GM19351 (cell line): ENCODE measurements around the gene ASB9.
"Not testable (repeated sequence)": the region's sequence is repeated elsewhere in the genome, so short reads cannot be mapped to it uniquely, and the experiment has no call there.

Experiments used
- ATAC-seq: cut with Tn5 transposase; IDR thresholded peaks from one replicate; pipeline ENCODE4 v1.9.1; 2021; ENCODE audit warnings: mild to moderate bottlenecking, moderate library complexity; ENCODE audit not compliant: unreplicated experiment

The ASB9 gene, protein sequence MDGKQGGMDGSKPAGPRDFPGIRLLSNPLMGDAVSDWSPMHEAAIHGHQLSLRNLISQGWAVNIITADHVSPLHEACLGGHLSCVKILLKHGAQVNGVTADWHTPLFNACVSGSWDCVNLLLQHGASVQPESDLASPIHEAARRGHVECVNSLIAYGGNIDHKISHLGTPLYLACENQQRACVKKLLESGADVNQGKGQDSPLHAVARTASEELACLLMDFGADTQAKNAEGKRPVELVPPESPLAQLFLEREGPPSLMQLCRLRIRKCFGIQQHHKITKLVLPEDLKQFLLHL

DNA sequence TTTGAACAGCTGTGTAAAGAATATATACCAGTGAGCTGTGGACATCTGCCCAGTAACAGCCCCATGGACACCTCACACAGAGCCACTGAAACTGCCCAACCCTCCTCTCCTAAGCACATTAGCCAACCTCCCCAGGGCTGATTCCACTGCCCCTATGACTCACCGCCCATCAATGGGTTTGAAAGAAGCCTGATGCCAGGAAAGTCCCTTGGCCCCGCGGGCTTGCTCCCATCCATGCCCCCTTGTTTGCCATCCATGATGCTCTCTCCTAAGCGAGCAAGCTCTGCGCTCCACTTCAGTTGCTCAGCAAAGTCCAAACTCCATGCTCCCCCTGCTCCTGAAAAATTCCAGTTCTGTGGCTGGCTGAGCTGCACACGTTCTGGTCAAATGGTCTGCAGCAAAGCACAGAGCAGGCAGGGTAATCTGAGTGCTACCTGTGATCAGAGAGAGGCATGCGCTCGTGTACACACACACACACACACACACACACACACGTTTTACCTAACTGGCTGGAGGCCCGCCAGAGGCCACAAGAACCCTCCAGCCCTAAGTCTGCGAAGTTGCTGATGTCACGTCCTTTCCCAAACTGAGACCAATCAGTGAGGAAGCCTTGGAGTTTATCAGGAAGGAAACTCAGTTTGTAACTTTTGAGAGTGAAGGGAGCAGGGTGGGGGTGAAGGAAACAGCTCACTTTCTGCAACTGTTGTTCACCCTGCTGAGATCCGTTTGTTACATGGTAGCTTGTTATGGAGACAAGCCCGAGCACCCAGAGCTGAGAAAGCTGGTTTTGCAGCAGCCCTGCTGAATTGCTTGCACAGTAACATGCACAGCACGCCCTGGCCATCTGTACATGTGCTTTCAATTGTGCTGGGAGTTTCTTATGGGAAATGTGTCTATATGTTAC, at the start of gene ASB9:
Gene ASB9, minus strand, starts transcription at position 466 of the 904 bp plus-strand sequence. Its CDS starts 209 bp downstream, at position 257.
- ATAC-seq = no peak

DNA sequence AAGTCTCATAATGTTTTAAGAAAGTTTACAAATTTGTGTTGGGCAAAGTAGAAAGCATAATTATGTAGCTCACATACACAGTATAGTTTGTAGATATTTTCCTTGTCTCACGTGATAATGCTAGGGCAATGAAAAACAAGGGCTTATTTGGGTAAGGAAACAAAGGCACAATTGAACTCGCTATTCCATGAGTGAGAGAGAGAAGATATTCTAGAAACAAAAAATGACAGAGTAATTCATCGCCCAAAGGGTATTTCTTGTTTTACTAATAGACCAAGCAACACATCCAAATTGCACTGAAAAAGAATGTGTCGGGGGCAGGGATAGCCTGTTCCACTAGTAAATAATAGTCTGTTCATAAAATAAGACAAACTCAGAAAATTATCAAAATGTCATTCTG, 49.2 kb upstream of the ASB9 start:
- no peak for ATAC-seq

DNA sequence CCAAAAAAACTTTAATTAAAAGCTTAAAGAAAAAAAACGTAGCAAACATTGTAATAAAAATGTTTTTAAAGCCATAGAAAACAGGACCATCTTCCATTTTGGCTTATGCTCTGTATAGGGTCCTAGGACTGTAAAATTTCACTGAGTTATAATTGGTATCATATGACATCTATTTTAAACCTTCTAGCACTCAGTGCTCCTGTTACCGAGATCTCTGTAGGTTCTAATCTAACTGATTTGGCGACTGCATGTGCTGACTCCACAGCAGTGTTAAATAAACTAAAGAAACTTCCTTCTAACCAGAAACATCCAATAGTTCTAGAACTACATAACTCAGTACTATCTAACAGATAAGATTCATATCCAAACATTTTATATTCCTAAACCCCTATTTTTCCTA, 45.6 kb upstream of the ASB9 start, which contains the start of gene ASB11:
Gene ASB11, minus strand, starts transcription at position 132 of the 400 bp plus-strand sequence. Its CDS starts 35 bp downstream, at position 97.
- no peak for ATAC-seq

DNA sequence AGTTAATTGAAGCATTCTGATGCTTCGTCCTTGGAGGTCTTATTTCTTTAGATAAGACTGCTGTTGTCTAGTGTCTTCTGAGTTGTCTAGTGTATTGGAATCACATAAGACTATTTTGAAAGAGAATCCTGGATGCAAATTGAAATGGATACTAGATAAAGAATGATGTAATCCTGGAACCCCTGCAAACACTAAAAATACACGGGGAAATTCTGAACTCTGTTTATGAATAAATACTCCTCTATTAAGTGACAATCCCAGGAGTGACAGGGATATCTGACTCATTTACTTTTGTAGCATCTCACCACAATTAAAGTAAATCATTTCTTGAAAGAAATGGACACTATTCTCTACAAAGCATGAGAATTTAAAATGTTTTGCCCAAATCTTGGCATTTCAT, 44.6 kb upstream of the ASB9 start:
- no peak for ATAC-seq

DNA sequence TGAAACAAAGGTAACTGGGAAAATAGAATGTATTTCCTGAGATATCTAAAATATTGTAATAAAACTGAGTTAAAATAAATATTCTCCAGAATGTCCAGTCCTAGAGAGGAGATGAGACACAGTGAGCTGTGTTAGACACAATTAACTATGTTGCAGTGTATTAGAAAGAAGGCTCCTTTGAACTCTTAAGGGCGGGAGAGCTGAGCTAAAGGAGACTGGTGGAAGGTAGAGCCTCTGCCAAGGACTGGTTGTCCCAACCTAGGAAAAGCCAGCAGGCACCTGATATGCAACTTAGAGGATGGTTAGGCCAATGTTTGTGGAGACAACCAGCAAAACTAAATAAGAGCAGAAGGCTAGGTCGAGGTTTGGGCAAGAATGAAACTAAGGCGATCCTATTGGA, 41.2 kb upstream of the ASB9 start:
- no peak for ATAC-seq

DNA sequence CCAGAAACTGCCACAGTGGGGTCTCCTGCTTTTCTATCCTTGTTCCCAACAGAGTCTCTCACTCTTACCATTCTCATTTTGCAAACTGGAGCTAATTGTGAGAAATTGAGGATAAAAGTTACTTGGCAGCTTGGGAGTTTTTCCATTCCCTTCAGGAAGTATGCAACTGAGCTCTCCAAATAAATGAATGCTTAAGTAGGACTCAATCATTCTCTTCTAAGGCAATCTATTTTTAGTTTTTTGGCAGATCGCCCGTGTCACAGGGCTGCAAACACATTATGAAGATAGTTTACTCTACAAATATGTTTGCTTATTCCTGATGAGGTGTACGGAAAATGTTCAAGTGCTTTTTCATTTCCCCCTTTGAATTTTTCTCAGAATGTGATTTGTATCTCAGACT, 40.2 kb upstream of the ASB9 start:
- no peak for ATAC-seq

DNA sequence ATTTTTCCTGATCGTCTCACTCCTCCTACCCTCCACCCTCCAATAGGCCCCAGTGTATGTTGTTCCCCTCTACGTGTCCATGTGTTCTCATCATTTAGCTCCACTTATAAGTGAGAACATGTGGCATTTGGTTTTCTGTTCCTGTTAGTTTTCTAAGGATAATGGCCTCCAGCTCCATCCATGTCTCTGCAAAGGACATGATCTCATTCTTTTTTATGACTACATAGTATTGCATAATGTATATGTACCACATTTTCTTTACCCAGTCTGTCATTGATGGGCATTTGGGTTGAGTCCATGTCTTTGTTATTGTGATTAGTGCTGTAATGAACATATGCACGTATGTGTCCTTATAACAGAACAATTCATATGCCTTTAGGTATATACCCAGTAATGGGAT, 36.0 kb upstream of the ASB9 start:
- ATAC-seq = not testable (repeated sequence)

DNA sequence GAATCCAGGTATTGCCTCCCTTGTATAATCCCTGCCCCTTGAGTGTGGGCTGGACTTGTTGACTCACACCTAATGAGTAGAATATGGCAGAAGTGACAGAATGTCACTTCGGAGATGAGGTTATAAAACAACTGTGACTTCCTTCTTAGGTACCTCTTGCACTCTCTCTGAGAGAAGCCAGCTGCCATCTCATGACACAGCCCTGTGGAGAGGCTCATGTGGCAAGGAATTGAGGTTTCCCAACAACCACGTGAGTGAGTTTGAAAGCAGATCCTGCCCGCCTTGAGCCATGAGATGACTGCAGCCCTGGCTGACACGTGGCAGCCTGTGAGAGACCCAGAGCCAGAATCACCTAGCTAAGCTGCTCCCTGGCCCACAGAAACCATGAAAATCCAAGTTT, 32.0 kb upstream of the ASB9 start:
- ATAC-seq = no peak

DNA sequence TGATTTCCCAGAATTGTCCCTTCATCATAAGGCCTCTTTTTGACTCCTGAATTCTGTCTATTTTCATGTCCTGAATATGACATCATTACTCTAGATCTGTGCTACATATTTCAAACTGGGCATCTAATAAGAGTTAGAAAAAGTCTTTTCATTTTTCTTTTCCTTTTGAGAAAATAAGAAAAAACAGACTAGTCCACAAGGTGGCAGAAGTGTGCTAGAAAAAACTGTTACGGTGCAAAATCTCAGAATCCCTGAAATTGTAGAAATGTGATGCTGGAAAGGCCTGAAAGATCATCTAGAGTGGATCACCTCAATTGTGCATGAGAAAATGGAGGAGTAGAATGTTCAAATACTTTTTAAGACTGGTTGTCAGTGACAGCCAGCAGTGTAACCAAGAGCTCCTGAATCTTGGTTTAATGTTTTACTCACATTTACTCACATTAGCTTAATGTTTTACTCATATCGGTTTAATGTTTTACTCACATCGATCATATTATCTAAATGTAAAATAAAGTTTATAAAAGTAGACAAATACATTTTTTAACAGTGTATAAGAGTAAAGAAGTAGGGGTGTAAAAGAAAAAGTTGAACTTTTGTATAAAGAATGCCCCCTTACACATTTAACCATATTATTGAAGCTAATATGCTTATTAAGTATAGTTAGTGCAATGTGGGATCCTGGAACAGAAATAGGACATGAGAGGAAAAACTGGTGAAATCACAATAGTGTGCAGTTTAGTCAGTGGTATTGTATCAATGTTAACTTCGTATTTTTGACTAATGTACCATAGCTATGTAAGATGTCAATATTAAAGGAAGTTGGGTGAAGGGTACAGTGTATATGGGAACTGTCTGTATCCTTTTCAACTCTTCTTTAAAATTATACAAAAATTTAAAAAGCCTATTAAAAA, 30.3 kb upstream of the ASB9 start:
- ATAC-seq = no peak

DNA sequence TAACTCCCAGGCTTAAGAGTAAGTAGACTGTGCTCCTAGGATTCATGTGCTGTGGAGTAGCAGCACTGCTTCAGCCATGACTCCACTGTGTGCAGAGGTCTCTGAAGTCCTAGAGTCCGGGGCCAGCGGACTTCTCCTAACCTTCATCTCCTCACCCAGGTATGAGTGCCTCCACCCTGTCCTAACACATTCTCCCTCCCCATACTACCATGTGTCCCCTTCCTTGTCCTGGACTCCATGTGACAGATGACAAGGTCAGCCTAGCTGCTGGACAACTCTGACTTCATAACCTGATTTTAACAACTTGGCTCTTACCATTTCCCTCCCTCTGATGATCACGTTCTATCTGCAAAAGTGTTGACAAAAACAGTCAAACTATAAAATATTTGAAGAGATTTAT, 28.9 kb upstream of the ASB9 start:
- ATAC-seq = no peak

DNA sequence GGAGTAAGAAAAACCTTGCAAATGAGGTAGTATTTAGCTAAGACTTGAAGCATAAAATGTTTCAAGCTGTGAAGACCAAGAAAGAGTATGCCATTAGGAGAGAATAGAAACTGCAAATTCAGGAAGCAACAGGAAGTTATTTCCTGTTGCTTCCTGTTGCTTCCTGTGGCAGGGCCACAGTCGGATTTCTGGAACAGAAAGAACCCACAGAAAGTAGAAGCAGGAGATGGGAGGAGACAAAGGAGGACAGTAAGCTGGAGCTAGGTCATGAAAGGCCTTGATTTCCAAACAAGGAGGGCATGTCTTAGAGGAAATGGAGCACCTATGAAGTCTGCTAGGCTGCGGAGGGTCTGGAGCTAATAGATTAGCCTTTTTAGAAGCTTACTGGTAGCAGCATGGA, 28.3 kb upstream of the ASB9 start:
- no peak for ATAC-seq

DNA sequence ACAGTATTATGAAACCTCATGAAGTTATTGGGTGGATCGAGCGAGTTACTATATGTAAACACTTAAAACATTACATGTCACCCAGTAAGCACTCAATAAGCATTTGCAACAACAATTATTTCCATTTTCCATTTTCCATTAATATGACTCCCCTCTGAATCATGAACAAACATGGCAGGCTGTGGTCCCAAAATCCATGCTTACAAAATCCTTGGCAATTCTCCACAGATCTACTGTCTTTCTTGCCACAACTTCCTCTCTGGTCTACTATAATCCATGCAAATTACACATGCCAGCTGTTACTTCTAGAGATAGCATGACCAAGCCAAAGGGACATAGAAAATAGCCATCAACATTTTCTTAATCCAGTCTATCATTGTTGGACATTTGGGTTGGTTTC, 23.6 kb upstream of the ASB9 start:
- ATAC-seq = no peak

DNA sequence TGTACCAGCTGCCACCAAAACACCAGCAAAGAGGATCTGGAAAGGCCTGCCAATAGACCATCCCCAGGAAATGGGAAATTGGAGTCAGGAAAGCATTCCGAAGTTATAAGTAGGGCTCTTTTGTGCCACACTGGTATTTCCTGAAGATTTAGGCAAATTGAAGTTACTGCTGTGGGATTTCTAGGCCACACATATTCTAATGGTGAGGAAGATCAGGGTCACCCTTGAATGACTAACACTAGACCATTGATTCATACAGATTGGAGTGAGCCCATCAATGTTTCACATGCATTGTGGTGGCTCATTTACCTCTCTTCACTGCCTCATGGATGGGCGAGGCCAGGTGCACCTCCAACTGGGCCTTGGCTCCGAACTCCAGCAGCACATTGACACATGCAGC, 23.0 kb upstream of the ASB9 start:
- no peak for ATAC-seq

DNA sequence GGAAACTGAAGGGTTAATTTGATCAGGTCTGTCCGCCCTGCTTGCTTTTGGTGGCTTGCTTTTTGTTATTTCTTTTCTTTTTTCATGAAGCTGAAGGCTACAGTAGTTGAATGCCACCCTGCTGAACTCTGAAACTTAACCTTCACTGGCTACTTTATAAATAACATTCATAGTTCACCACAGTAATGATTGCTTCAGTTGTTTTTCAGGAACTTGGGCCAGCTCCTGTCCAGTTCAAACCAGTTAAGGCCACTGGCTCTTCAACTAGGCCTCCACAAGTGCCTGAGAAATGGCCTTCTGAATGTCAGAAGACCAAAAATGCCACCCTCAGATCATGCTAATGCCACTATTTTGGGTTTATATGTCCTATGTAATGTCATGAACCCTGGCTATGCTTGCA, 7.7 kb upstream of the ASB9 start:
- ATAC-seq = no peak

DNA sequence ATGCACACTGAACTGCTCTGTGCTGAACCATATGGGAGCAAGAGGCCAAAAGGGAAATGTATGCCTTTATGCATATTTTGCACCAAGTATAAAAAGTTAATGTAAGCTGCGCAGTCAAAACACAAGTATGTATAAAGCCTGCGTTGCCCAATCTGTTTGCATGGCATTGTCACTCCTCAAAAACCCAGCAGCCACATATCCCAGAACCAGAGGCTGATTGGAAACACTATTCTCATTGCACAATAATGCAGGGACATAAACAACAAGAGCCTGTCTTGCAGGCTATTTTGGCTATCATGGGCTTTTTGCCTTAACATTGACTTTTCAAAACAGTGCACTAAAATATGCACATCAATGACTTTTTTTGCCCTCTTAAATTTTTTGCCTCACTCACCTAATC, 5.1 kb upstream of the ASB9 start:
- no peak for ATAC-seq

DNA sequence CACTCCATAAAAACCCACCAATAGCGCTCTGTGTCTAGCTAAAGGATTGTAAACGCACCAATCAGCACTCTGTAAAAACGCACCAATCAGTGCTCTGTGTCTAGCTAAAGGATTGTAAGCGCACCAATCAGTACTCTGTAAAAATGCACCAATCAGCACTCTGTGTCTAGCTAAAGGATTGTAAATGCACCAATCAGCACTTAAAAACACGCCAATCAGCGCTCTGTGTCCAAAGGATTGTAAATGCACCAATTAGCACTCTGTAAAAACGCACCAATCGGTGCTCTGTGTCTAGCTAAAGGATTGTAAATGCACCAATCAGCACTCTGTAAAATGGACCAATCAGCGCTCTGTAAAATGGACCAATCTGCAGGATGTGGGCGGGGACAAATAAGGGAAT, 3.4 kb upstream of the ASB9 start:
- ATAC-seq = not testable (repeated sequence)

DNA sequence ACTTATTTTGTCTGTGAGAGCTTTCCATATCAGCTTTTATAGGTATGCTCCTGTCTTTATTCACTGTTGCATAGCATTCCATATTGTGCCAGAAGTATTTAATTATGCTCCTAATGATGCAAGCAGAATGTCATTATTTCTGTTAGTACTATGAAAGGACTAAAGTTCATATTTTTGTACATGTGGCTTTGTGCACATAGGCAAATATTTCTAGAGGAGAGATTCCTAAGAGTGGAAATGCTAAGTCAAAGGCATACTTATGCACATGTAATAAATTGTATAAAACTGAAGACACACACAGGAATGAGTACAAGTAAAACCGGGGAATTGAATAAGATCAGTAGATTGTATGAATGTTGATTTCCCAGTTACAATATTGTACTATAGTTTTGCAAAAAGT, 1.9 kb upstream of the ASB9 start:
- no peak for ATAC-seq

DNA sequence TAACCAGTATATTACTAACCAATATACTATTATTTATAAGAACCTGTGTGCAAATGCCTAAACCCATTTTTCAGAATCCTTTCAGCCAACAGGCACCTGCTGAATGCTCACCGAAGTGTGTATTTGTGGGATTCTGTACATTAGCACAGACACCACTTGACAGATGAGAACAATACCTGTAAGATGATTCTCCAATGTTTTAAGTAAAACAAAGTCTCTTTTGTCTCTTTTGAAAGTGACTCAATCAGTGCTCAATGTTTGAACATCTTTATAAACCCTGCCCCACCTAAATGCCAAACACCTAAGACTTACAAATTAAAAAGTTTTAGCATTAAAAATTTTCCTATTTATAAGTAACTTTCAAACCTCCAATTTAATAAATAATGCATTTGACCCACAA, 763 bp downstream of the ASB9 start:
- no peak for ATAC-seq

DNA sequence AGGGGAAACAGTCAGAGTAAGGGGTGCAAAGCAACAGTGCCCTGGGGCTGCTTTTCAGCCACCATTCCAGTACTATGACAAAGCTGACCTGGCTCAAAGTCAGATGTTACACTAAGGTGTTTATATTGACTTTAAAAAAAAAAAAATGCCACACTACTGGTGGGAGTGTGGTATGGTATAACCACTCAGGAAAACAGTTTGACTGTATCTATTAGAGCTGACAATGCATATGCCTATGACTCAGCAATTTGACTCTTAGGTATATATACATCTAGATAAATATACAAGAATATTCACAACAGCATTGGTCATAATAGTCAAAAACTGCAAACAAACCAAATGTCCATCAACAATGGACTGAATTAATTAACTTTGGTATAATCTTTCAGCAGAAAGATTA, 15.0 kb downstream of the ASB9 start:
- no peak for ATAC-seq

DNA sequence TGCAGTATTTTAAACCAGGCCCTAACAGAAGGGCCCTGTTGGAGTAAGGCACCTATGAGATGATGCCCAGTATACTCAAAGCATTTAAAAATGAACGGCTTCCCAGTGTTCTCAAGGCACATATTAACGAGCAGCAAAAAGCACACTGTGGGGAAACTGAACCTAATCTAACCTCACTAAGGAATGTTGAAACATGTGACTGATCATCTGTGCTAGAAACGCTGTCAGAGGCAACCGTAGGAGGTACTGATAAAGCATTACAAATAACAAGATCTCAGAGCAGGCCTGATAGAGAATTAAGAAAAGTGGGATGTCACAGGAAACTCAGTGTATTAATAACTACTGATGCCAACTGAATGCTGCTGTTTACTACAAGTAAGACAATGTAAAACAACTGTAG, 24.0 kb downstream of the ASB9 start:
- ATAC-seq = no peak

DNA sequence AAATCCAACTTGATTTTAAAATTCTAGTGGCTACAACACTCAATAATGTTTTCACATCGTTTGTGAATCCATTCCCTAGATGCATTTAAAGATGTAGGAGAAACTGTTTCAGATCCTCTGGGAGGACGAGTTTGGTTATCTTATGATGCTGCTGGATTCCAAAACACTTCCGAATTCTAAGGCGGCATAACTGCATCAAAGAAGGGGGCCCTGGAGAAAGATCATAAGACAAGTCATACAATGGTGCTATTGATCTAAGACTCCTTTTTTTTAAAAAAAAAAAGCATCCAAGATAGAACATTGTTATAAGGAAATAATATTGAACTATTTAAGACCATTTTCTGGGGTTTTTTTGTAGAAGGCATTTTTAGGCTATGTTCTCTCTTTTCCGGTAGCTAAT, 25.5 kb downstream of the ASB9 start:
- no peak for ATAC-seq
